GM21737 (cell line): ENCODE measurements around the gene GRIA1.
"Not testable (repeated sequence)": the region's sequence is repeated elsewhere in the genome, so short reads cannot be mapped to it uniquely, and the experiment has no call there.

Experiments
- ATAC-seq: cut with Tn5 transposase; IDR thresholded peaks from one replicate; pipeline ENCODE4 v1.9.1; 2021; ENCODE audit warnings: mild to moderate bottlenecking, moderate library complexity; ENCODE audit not compliant: unreplicated experiment

The GRIA1 gene

GRCh38 chr5:153713943-153714342 is 223.5 kb downstream of the GRIA1 start:
- no peak for ATAC-seq

GRCh38 chr5:153714798-153715197 is 224.3 kb downstream of the GRIA1 start:
- ATAC-seq, result no peak

DNA sequence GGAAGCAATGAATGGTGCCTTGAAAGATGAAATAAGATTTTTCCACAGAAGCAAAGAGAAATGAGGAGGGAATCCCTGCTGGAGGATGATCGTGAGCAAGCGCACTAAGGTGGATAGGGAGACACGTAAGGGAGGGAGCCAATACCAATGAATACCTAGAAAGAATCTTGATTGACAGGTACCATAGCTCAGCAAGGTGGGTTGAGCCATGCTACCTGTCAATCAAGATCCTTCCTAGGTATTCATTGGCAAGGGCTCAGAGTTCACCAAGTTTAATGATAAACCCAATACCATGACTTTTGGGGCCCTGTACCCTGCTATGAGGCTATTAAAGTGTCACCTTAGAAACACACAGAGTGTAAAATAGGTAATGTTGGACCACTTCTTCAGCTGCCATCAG is 226.8 kb downstream of the GRIA1 start:
- ATAC-seq, result no peak

DNA sequence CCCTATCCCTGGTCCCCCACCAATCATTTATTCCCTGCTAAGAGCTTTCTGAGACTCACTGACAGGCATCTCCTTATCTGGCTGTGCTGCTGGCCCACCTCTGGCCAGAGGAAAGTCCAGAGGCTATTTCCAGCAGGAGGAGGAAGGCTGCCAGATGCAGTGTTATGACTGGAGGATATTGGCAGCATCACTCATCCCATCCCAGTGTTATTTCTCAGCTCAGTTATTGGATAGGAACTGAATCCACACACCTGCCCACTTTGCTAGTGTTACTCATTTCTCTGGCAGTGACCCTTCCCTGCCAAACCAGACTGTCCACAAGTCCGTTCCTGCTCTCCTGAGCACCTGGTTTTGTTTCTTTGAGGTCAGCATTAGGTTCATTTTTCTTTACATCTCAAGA is 228.2 kb downstream of the GRIA1 start:
- no peak for ATAC-seq

DNA sequence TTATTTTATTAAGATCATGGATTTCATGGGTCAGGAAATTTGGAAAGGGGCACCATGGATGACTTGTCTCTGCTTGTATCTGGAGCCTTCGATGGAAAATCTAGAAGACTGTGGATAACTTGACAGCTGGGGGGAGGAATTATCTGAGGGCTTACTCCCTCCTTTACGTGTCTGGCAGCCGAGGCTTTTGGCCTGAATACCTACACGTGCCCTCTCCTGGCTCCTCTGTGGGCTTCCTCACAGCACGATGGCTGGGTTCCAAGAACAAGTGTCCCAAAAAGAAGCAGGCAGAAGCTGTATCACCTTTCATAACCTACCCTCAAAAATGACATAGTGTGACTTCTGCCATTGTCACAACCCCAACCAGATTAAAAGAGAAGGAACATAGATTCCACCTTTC is 228.9 kb downstream of the GRIA1 start:
- no peak for ATAC-seq

GRCh38 chr5:153723022-153723610 is 232.6 kb downstream of the GRIA1 start:
- not testable (repeated sequence) for ATAC-seq

- ATAC-seq, result no peak
Measured at GRCh38 chr5:153742060-153742459, 251.6 kb downstream of the GRIA1 start.

DNA sequence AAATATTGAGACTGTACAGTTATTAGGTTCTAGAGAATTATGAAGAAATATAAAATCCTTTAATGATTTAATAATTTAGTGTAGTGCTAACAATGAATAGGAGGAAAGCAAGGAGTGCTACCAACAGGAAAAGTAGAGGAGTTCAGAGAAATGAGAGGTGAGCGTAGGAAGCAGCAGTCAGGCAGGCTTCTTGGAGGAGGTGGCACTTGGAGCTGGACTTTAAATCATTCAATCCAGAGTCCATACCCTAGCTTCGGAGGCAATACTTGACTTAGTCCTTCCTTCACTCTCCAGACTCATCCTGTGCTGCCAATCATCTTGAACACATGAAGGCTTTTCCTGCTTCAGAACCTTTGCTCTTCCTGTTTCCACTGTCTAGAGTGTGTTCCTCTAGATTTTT is 254.3 kb downstream of the GRIA1 start:
- ATAC-seq, result no peak

DNA sequence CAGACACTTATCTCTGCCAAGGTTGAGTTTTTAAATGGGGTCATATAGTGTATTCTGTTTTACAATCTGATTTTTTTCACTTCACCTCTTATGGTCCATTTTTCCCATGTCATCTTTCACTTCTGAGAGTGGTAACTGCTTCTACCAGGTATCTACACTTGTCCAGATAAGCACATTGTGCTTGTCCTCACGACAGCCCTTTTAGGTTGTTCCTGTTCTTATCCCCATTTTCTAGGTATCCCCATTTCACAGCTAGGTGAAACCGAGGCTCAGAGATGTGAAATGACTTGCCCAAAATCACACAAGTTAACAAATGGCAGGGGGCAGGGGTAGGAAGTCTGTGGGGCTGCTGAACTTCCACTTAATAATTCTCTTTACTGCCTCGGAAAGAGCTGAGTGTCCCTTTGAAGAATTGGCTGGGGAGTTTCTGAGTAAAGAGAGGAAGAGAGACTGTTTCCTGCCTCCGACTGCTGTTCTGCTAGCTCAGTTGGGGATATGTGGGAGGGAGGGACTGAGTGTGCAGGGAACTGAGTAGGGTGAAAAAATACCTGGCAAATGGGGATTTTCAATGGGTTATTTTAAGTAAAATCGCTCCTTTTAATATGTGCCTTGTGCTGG is 255.4 kb downstream of the GRIA1 start:
- ATAC-seq, result no peak

DNA sequence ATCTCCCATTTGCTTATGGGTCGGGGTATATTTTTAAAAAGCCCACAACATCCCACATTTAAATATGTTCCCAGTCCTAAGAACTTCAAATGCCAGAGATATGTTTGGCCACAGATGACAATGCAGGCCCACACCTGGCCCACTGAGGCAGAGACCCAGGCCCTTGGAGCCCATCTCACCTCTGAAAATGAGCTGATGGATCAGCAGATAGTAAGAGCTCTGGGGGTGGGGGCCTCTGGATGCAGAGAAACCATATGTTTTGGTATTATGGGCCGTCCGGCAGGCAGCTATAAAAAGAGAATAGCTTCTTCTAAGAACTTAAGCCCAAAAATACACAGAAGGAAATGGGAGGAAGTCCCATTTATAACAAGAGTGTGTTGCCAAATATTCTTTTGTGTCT is 256.0 kb downstream of the GRIA1 start:
- no peak for ATAC-seq

DNA sequence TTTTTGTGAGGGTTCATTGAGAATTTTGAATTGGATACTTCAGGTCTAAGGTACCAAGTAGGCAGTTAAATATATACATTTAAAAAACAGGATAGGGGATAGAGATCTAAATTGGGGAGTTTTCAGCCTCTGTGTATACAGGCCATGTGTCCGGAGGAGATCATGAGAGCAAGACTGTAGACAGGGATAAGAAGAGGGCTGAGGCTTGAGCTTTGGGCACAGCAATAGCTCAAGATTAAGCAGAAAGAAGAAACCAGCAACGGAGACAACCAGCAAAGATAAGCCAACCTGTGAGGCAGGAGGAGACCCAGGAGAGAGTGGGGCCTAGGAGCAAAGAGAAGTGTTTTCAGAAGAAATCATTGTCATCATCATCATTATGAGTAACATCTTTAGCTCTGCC is 258.4 kb downstream of the GRIA1 start:
- ATAC-seq, result no peak

- no peak for ATAC-seq
Measured at GRCh38 chr5:153749960-153750359, 259.5 kb downstream of the GRIA1 start.

DNA sequence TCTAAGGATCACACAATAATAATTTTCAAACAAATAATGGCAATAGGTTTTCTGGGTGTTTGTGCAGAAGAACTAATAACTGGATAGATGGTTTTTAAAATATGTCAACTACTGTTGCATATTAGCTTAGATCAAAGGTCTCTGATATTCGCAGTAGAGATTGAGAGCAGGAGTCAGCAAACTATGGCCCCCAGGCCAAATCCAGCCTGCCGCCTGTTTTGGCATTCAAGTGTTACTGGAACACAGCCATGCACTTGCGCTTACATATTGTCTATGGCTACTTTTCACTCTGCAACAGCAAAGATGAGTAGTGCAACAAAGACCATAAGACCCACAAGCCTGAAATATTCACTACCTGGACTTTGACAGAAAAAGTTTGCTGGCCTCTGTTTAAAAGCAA is 260.8 kb downstream of the GRIA1 start:
- ATAC-seq, result no peak

GRCh38 chr5:153752890-153753289 is 262.4 kb downstream of the GRIA1 start:
- ATAC-seq, result no peak

DNA sequence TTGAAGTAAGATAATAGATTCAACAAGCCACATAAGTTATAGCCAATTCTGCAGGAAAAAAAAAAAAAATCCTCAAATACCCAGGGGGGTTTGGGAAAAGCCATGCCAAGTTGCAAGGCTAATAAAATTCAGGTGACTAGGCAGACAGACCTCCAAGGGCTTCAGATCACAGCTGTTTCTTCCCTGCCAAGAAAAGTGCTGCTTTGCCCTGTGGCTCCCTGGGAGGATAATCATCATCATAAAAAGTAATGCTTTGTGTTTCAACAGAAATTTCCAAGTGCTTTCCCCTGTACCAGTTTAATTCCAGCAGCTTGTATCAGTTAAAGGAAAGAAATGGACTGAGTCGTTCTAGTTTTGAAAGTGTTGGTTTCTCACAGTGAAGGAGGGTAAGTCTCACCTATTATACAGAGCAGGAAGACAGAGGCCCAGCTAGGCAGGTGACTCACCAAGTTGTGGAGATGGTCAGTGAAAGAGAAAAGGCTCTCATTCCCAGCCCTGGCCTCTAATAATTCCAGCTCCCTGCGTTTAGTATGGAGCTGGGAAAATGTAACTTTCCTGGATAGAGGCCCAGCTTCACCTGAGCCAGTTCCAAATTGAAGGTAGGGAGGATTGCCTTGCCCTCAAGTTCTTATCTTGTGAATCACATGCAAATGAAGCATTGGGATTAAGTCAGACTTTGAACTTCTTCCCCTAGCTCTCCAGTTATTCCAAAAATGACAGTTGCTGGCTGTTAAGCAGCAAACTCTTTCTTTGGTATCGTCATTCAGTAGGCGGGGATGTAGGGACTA is 263.4 kb downstream of the GRIA1 start:
- no peak for ATAC-seq

DNA sequence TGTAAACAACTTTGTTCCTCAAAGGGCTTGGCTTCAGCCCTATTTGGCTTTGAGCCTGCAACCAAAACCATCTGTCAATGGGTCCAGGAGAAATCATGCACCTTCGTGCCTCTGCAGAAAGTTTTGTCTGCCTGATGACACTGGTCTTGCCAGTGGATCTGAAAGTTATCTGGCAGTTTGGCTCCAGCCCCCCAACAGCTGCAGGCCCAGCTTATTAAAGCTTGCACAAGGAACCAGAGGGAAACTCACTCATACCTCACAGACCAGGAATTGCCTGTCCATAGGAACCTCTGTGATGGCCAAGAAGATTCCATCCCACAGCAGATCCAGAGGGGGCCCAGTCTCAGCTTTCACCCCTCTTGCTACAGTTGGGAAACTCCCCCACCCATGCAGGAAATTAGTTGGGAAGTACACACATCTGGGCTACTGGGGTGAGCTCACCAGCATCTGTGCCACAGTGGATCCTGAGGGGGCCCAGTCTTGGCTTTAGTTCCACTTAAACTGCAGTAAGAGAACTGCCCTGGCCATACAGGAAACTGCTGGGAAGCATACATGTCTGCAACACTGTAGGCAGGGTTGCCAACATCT is 265.5 kb downstream of the GRIA1 start:
- no peak for ATAC-seq

DNA sequence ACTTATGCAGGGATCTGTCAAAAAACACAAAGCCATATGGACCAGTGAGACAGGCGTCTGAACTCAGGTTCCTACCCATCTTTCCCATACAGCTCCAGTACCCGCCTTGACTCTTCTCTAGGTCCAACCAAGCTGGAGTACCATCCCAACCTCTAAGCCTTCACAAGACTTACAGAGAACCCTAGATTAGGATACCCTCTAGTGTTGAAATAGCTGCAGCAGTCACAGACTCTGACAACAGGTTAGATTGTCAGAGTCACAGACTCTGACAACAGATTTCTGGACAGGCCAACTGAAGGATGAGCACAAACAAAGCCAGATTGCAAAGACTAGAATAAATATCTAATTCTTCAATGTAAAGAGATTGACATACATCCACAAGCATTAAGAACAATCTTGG is 266.1 kb downstream of the GRIA1 start:
- ATAC-seq, result no peak

- no peak for ATAC-seq
Measured at GRCh38 chr5:153765987-153766386, 275.5 kb downstream of the GRIA1 start.

DNA sequence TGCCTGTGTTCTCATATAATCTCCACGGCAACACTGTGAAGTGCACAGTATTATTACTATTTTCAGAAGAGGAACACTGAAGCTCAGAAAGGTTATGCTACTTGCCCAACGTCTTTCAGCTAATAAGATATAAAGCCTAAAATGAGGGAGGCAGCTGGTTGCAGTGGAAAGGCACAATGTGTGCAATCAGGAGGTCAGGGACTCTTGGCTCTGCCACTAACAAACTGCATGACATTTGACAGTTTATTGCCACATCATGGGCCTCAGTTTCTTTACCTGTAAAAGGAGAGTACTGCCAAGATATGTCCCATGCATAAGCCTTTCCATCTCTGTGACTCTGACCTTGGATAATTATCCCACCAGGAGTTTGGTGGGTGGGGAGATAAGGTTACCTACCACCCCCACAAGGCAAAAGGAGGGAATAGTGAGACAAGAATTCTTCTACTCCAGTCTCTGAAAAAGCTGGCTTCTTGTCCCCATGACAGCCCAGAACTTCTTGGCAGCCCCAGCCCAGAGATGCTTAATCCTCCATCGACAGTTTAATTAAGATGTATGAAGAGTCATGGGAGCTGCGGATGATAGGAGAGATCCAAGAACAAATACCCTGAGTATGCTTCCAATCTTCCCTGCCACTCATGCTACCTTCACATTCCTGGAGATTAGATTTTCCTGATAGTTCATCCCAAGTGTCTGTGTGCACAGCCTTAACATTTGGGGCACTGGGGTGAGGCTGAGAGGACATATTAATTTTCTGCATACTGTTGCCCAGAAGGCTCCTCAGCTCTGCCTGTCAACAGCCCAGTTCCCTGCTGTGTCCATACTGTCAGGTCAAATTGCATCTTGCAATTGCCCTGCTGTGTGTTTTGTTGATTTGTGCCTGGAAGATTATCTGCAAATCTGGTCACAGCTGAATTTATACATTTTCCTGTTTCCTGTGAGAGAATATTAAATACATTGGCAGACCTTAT is 277.0 kb downstream of the GRIA1 start:
- no peak for ATAC-seq

GRCh38 chr5:153770066-153770465 is 279.6 kb downstream of the GRIA1 start:
- ATAC-seq, result no peak

- no peak for ATAC-seq
Measured at GRCh38 chr5:153774686-153775085, 284.2 kb downstream of the GRIA1 start.
